Measurements from ENCODE around the gene TRAK1. TPM values are rescaled to one million over a fixed set of nuclear protein-coding genes. Genes with fewer than 3 reads are reported as not detected.

The TRAK1 gene
- total and polyA plus RNA-seq, 10 of the 15 experiments (the other 5 are each of a cell fraction or from before 2014, with no cell fraction given) = 6.6 to 46.2 (median 23.7) TPM

DNA sequence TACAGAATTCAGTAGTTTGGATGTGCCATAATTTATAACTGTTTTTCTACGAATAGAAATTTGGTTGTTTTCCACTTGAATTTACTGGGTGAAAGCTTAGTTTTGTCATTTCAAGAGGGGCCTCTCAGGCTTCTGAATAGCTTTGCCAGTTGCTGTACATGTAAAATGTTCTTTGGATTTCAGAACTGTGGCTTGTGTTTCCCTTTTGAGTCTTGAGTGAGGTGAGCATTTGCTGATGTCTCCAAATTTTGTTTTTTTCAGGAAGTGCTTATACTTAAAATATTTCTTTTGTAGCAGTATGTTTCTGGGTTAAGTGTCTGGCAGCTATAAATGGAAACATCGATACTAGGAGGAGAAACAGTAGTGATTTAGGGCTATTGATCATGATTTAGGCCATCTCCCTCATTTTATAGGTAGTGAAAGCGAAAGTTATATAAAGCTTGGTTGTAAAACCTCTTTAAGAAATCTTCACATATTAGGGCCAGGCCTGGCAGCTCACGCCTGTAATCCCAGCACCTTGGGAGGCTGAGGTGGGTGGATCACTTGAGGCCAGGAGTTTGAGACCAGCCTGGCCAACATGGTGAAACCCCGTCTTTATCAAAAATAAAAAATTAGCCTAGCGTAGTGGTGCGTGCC, 9.2 kb upstream of the TRAK1 start:
- CTCF ChIA-PET = interaction anchor here (0.8 to 2.0 kb wide), 7 partner anchors 10 to 113 kb away, joined by 3 to 10 read pairs (median 3); no protein-coding TSS in a partner anchor

More for the DNA sequence above, 9.2 kb upstream of the TRAK1 start:
- FAIRE-seq = no peak
- BruUV-seq (replicated peaks) = no TSS peak
- ChIA-PET SMC1A (ENCODE audit: uncharacterized antibody, unreplicated experiment) (interaction anchor here (0.8 to 5.7 kb wide), 15 partner anchors 10 to 120 kb away, joined by 3 to 28 read pairs (median 4); partner anchors contain the start of genes TRAK1 and ULK4), RAD21 (ENCODE audit: unreplicated experiment) (interaction anchor here (0.8 to 2.1 kb wide), 6 partner anchors 12 to 119 kb away, joined by 3 to 8 read pairs (median 4); no protein-coding TSS in a partner anchor), POLR2A (interaction anchor here (0.5 to 1.7 kb wide), 5 partner anchors 9 to 30 kb away, joined by 3 to 4 read pairs (median 3); partner anchors contain the start of gene TRAK1)
- Histone ChIP-seq H3K27me3 (replicated peaks in 1 of 2; ENCODE audit: control insufficient read depth in 2 of 2, insufficient read depth in 2 of 2, low read length in 1 of 2) (no peaks in the 10 kb centered on the region), H3K4me3 (peak overlapping the region; percentile 17; the same call in 1 of the 2 replicates), H3K9ac (ENCODE audit: control insufficient read depth, insufficient read depth, low read length) (no peak overlapping the region), H3K79me2 (ENCODE audit: control insufficient read depth, insufficient read depth, low read length) (peaks cover 77% of the 10 kb centered on the region), H4K20me1 (ENCODE audit: control insufficient read depth, insufficient read depth) (no peaks in the 10 kb centered on the region), H3K36me3 (ENCODE audit: control insufficient read depth in 2 of 2, insufficient read depth in 2 of 2, low read length in 1 of 2) (peaks cover 0 to 3% of the 10 kb centered on the region in 2 experiments; a peak in 2 of 4 replicates), H3K4me1 (ENCODE audit: control insufficient read depth, insufficient read depth, low read length) (peaks cover 44% of the 10 kb centered on the region), H3K4me2 (ENCODE audit: control insufficient read depth, insufficient read depth) (peak overlapping the region; percentile 71), H2AFZ (ENCODE audit: control insufficient read depth, low read depth, low read length) (no peak overlapping the region; the same call in 1 of the 2 replicates), H3K27ac (ENCODE audit: control insufficient read depth, insufficient read depth) (peak overlapping the region; percentile 76), H3K9me3 (replicated peaks; ENCODE audit: control insufficient read depth, insufficient read depth, low read length) (peaks cover 3% of the 10 kb centered on the region; the same call in 2 of the 3 replicates)
- TF ChIP-seq RUNX3 (IDR thresholded peaks at IDR 0.05; ENCODE audit: low read length) (0 out of 2 replicates have a peak, but pooled peaks have one; percentile 14), SREBF1 (IDR thresholded peaks at IDR 0.05; ENCODE audit: low read length) (no peak), MXI1 (IDR thresholded peaks at IDR 0.05; ENCODE audit: low read depth, low read length) (no peak), FOXK2 (IDR thresholded peaks at IDR 0.05) (no peak), ZNF274 (IDR thresholded peaks at IDR 0.05; ENCODE audit: insufficient read depth, insufficient read length) (no peak), CBFB (IDR thresholded peaks at IDR 0.05; ENCODE audit: low read depth) (no peak), SMAD5 (IDR thresholded peaks at IDR 0.05; ENCODE audit: low read depth) (no peak), JUNB (IDR thresholded peaks at IDR 0.05) (peak; percentile 33; the same call in 1 of the 2 replicates), MEF2A (IDR thresholded peaks at IDR 0.05; ENCODE audit: insufficient read depth, low read depth, low read length) (0 out of 2 replicates have a peak, but pooled peaks have one; percentile 6), SIX5 (IDR thresholded peaks at IDR 0.05; ENCODE audit: low read depth, low read length, severe bottlenecking) (no peak), HDGF (IDR thresholded peaks at IDR 0.05) (peak; percentile 52; the same call in 1 of the 2 replicates), FOXM1 (IDR thresholded peaks at IDR 0.05; ENCODE audit: low read depth, low read length) (no peak), POLR2AphosphoS5 (IDR thresholded peaks at IDR 0.05; ENCODE audit: low read length) (no peak), NFYB (IDR thresholded peaks at IDR 0.05; ENCODE audit: insufficient read depth, low read depth, low read length) (no peak)
- TF ChIP-seq, protein P1, sequence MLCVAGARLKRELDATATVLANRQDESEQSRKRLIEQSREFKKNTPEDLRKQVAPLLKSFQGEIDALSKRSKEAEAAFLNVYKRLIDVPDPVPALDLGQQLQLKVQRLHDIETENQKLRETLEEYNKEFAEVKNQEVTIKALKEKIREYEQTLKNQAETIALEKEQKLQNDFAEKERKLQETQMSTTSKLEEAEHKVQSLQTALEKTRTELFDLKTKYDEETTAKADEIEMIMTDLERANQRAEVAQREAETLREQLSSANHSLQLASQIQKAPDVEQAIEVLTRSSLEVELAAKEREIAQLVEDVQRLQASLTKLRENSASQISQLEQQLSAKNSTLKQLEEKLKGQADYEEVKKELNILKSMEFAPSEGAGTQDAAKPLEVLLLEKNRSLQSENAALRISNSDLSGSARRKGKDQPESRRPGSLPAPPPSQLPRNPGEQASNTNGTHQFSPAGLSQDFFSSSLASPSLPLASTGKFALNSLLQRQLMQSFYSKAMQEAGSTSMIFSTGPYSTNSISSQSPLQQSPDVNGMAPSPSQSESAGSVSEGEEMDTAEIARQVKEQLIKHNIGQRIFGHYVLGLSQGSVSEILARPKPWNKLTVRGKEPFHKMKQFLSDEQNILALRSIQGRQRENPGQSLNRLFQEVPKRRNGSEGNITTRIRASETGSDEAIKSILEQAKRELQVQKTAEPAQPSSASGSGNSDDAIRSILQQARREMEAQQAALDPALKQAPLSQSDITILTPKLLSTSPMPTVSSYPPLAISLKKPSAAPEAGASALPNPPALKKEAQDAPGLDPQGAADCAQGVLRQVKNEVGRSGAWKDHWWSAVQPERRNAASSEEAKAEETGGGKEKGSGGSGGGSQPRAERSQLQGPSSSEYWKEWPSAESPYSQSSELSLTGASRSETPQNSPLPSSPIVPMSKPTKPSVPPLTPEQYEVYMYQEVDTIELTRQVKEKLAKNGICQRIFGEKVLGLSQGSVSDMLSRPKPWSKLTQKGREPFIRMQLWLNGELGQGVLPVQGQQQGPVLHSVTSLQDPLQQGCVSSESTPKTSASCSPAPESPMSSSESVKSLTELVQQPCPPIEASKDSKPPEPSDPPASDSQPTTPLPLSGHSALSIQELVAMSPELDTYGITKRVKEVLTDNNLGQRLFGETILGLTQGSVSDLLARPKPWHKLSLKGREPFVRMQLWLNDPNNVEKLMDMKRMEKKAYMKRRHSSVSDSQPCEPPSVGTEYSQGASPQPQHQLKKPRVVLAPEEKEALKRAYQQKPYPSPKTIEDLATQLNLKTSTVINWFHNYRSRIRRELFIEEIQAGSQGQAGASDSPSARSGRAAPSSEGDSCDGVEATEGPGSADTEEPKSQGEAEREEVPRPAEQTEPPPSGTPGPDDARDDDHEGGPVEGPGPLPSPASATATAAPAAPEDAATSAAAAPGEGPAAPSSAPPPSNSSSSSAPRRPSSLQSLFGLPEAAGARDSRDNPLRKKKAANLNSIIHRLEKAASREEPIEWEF (IDR thresholded peaks at IDR 0.05; ENCODE audit: insufficient replicate concordance, low read depth, low read length) = peak; percentile 53
- TF ChIP-seq, protein P2, sequence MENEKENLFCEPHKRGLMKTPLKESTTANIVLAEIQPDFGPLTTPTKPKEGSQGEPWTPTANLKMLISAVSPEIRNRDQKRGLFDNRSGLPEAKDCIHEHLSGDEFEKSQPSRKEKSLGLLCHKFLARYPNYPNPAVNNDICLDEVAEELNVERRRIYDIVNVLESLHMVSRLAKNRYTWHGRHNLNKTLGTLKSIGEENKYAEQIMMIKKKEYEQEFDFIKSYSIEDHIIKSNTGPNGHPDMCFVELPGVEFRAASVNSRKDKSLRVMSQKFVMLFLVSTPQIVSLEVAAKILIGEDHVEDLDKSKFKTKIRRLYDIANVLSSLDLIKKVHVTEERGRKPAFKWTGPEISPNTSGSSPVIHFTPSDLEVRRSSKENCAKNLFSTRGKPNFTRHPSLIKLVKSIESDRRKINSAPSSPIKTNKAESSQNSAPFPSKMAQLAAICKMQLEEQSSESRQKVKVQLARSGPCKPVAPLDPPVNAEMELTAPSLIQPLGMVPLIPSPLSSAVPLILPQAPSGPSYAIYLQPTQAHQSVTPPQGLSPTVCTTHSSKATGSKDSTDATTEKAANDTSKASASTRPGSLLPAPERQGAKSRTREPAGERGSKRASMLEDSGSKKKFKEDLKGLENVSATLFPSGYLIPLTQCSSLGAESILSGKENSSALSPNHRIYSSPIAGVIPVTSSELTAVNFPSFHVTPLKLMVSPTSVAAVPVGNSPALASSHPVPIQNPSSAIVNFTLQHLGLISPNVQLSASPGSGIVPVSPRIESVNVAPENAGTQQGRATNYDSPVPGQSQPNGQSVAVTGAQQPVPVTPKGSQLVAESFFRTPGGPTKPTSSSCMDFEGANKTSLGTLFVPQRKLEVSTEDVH (IDR thresholded peaks at IDR 0.05; ENCODE audit: low read depth, partially characterized antibody) = no peak
- in situ Hi-C loops (cut with MboI) (no loop called here), intact Hi-C loops (cut with micrococcal nuclease; ENCODE audit: unreplicated experiment) (no loop called here)
- ATAC-seq = peak; percentile 68
- no peak for DNase-seq (ENCODE audit: low read depth, low spot score)
- 20% methylated on average over 7 of the region's 7 CpGs for WGBS (ENCODE audit: insufficient coverage, insufficient replicate concordance, low lambda C conversion rate, missing lambda C conversion rate)

Measured in GM12878 (cell line).